DOHH2 (cell line): ENCODE results near the gene RPL7L1.

Experiments used
- H3F3A ChIP-seq: fragments of 200-600 bp; sonication (generic), shearing (Covaris generic); 2 replicates; pipeline ENCODE4 v1.6.0; 2016; ENCODE audit warnings: antibody characterized with exemption, mild to moderate bottlenecking; ENCODE audit not compliant: control insufficient read depth, insufficient read depth
- H3K27ac ChIP-seq: fragments of 200-600 bp; sonication (generic); 2 replicates; pipeline ENCODE4 v1.5.1; 2014; ENCODE audit warnings: low read depth, mild to moderate bottlenecking, low read length, moderate library complexity
- H3K27me3 ChIP-seq: fragments of 200-600 bp; sonication (generic); 2 replicates; pipeline ENCODE4 v1.6.1; 2014; ENCODE audit warnings: mild to moderate bottlenecking, low read length, mixed read lengths; ENCODE audit not compliant: control insufficient read depth
- H3K36me3 ChIP-seq: fragments of 200-600 bp; sonication (generic); 2 replicates; pipeline ENCODE4 v1.6.1; 2014; ENCODE audit warnings: mild to moderate bottlenecking, low read length, moderate library complexity, mixed read lengths; ENCODE audit not compliant: control insufficient read depth
- H3K4me1 ChIP-seq: fragments of 200-600 bp; sonication (generic); 2 replicates; pipeline ENCODE4 v1.6.1; 2014; ENCODE audit warnings: mild to moderate bottlenecking, low read length, mixed read lengths; ENCODE audit not compliant: control insufficient read depth
- H3K4me2 ChIP-seq: fragments of 200-600 bp; sonication (generic); 2 replicates; pipeline ENCODE4 v1.6.0; 2014; ENCODE audit warnings: mild to moderate bottlenecking, low read length, moderate library complexity
- H3K4me3 ChIP-seq: fragments of 200-600 bp; sonication (generic); 2 replicates; pipeline ENCODE4 v1.5.1; 2014; ENCODE audit warnings: mild to moderate bottlenecking, low read length, mixed read lengths
- H3K79me2 ChIP-seq: fragments of 200-600 bp; sonication (generic); 2 replicates; pipeline ENCODE4 v1.6.1; 2014; ENCODE audit warnings: mild to moderate bottlenecking, low read length, mixed read lengths; ENCODE audit not compliant: control insufficient read depth
- H3K9me2 ChIP-seq: fragments of 200-600 bp; sonication (generic); replicated peaks from 2 replicates; pipeline ENCODE4 v1.6.1; 2014; ENCODE audit warnings: mild to moderate bottlenecking, low read length, mixed read lengths; ENCODE audit not compliant: control insufficient read depth
- H3K9me3 ChIP-seq: fragments of 200-600 bp; sonication (generic); 2 replicates; pipeline ENCODE4 v1.6.1; 2014; ENCODE audit warnings: antibody characterized with exemption, low read length, mixed read lengths; ENCODE audit not compliant: control insufficient read depth, insufficient read depth
- H4K20me1 ChIP-seq: fragments of 200-600 bp; sonication (generic); 2 replicates; pipeline ENCODE4 v1.6.0; 2014; ENCODE audit warnings: low read depth, mild to moderate bottlenecking, antibody characterized with exemption, low read length, moderate library complexity; ENCODE audit not compliant: control insufficient read depth, insufficient read depth
- CTCF ChIP-seq: fragments of 200-600 bp; sonication (generic); IDR thresholded peaks from one replicate; pipeline ENCODE4 v1.5.1; 2014; ENCODE audit warnings: antibody characterized with exemption, mild to moderate bottlenecking, low read depth, low read length; ENCODE audit not compliant: poor library complexity, severe bottlenecking
- EZH2phosphoT487 ChIP-seq: fragments of 200-600 bp; sonication (generic); IDR thresholded peaks from 2 replicates; pipeline ENCODE4 v1.6.1; 2017; ENCODE audit warnings: borderline replicate concordance, mild to moderate bottlenecking, antibody characterized with exemption, low read length, moderate library complexity, mixed read lengths

The RPL7L1 gene

GRCh38 chr6:42864602-42865001 lies 14.8 kb upstream of the RPL7L1 start:
- H3K9me3 ChIP-seq = no peaks in the 10 kb centered on the region
- H4K20me1 ChIP-seq = no peaks in the 10 kb centered on the region
- H3K79me2 ChIP-seq = no peaks in the 10 kb centered on the region
- H3K27ac ChIP-seq = no peak overlapping the region
- no peaks in the 10 kb centered on the region for H3K27me3 ChIP-seq
- H3K4me1 ChIP-seq = peaks cover 4% of the 10 kb centered on the region
- no peak overlapping the region for H3K4me2 ChIP-seq
- no peak overlapping the region for H3K4me3 ChIP-seq
- H3F3A ChIP-seq = peaks cover 3% of the 10 kb centered on the region; the same call in 1 of the 2 replicates
- TF ChIP-seq EZH2phosphoT487 (no peak), CTCF (no peak)
- no peaks in the 10 kb centered on the region for H3K9me2 ChIP-seq
- H3K36me3 ChIP-seq = peaks cover 44% of the 10 kb centered on the region

- Histone ChIP-seq H3K4me2 (no peak overlapping the region), H3K79me2 (no peaks in the 10 kb centered on the region)
Observed at GRCh38 chr6:42870145-42870936, 9.1 kb upstream of the RPL7L1 start.

GRCh38 chr6:42871711-42872110 lies 7.7 kb upstream of the RPL7L1 start:
- Histone ChIP-seq H3K27ac (no peak overlapping the region), H3K4me1 (peaks cover 15% of the 10 kb centered on the region), H3K4me2 (peak overlapping the region; percentile 40), H3F3A (peaks cover 4% of the 10 kb centered on the region), H3K9me3 (no peaks in the 10 kb centered on the region), H4K20me1 (no peaks in the 10 kb centered on the region), H3K79me2 (no peaks in the 10 kb centered on the region), H3K4me3 (0 out of 2 replicates have a peak overlapping the region, but pooled peaks have one; percentile 3), H3K9me2 (no peaks in the 10 kb centered on the region), H3K27me3 (no peaks in the 10 kb centered on the region), H3K36me3 (peaks cover 9% of the 10 kb centered on the region)
- no peak for TF ChIP-seq EZH2phosphoT487
- TF ChIP-seq CTCF = no peak

More at GRCh38 chr6:42870145-42870936, 9.1 kb upstream of the RPL7L1 start:
- Histone ChIP-seq H3K27ac (no peak overlapping the region), H3K9me2 (no peaks in the 10 kb centered on the region), H3F3A (peaks cover 7% of the 10 kb centered on the region; the same call in 1 of the 2 replicates), H3K4me1 (peaks cover 15% of the 10 kb centered on the region), H3K36me3 (peaks cover 13% of the 10 kb centered on the region), H4K20me1 (no peaks in the 10 kb centered on the region), H3K4me3 (no peak overlapping the region), H3K9me3 (no peaks in the 10 kb centered on the region), H3K27me3 (no peaks in the 10 kb centered on the region)
- TF ChIP-seq EZH2phosphoT487 = no peak
- TF ChIP-seq CTCF = no peak
